Activated T-cell treated with anti-CD3 and anti-CD28 coated beads, Interleukin-2, amount 50 U/mL, for 48 hours (primary cell): ENCODE data around the gene MT1E.
A peak's percentile ranks its signal among the peaks of the same experiment; 100 is the strongest.

Experiments used
- DNase-seq, 2 experiments: peaks; one replicate each; pipeline ENCODE4 v3.0.0-alpha.2; 2020

The MT1E gene

DNA sequence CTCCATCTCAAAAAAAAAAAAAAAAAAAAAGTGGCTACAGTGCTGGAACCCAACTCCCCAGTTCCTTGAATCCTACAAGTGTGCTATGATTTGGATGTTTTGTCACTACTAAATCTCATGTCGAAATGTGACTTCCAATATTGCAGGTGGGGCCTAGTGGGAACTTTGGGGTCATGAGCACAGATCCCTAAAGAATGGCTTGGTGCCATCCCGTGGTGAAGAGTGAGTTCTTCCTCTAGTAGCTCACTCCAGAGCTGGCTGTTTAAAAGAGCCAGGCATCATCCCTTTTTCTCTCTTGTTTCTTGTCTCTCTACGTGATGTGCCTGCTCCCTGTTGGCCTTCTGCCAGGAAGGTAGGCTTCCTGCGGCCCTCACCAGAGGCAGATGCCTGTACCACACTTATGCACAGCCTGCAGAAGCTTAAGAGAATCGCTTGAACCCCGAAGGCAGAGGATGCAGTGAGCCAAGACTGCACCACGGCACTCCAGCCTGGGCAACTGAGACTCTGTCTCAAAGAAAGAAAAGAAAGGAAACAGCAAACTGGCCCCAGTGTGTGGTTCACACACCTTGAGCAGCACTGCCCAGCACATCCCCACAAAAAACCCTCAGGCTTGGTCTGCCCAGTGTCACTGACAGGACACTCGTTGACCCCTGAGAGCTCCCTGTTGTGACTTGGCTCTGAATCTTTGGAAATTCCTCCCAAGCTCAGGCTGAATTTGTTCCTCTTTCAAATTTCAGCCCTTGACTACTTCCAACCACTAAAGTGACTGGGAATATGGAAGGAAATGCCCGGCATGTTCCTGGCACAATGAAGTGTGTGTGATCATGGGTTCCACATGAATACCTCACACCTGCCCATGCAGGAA lies 3.1 kb downstream of the MT1E start:
- DNase-seq, result no peak

DNA sequence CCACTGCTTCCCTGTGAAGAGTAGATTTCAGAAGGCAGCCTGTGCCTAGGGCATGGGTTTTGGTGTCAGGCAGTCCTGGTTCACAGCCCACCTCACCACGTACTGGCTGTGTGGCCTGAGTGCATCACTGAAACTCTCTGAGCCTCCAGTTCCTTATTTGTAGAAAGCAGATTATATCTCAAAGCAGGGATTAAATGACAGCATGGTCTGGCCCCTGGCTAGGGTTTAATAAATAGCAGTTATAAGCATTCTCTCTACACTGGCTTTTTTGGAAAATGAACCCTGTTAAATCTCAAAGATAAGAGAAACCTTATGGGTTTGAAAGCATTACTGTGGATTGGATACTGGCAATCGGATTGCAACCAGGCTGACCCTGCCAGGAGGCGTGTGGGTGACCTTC lies 4.0 kb downstream of the MT1E start:
- no peak for DNase-seq

DNA sequence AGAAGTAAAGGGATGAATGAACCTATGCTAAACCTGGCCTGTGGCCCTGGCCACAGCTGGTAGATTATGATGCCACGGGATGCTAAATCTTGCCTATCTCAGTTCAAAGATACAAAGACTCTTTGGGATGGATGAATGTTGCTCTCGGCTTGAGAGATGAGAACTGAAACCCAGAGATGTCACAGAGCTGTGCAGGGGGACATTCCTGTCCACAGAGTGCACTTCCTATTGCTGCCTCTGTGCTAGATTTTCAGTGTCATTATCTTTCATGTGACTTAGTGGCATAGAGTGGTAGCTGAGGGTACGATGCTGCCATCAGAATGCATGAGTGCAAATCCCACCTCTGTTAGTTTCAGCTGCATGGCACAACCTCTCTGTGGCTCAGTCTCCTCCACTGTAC lies 4.6 kb downstream of the MT1E start:
- no peak for DNase-seq

DNA sequence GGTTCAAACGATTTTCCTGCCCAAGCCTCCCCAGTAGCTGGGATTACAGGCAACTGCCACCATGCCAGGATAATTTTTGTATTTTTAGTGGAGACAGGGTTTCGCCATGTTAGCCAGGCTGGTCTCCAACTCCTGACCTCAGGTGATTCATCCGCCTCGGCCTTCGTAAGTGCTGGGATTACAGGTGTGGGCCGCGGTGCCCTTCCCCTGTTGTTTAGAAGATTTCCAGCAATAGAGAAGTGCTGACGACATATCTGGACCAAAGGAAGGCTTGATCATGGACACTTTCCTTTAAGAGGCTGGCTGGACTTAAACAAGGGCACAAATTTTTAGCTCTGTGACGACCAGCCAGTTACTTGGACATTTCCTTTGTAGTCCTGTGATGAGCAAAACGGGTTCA lies 5.6 kb downstream of the MT1E start:
- no peak for DNase-seq

DNA sequence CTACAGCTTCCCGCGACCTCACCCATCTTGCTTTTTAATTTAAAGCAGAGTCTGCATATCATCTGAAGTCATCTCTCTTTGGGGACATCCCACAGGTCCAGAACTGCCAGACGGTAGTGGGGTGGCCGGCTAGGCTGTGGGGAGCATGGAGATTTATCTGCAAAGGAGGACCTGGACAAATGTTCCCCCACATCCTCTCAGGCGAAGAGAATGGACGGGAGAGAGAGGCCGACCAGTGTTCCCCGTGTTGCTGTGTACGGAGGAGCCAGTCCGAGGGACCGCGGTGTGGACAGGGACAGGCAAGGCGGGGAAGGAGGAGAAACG lies 6.2 kb downstream of the MT1E start:
- DNase-seq, result no peak

DNA sequence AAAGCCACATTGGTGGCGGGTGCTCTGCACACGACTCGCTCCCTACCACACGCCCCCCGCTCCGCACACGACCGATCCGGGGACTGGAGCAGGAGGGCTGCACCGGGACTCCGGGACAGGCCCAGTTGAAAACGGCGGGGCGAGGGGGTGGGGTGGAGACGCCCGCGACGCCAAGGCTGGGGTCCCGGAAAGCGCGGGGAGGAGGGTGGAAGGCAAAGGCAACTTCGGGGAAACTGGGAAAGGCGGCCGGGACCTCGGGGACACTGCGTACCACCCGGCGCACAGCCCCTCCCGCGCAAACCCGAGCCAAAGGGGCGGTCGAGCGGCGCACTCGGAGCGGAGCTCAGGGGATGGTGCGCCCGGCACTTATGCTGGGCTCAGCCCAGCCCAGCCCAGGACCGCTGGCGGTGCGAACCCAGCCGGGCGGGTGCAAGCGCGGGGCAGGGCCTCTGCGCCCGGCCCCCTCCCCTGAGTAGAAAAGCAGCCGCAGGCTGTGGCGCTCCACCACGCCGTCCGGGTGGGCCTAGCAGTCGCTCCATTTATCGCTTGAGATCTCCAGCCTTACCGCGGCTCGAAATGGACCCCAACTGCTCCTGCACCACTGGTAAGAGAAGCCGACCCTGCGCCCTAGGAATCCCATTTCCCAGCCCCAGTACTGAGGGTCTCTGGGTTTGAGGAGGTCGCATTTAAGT lies 6.7 kb downstream of the MT1E start, which contains the start of gene MT1M:
Gene MT1M (plus strand): TSS at position 504 of the 692 bp plus-strand sequence. CDS start 73 bp downstream, at position 577.
- no peak for DNase-seq

DNA sequence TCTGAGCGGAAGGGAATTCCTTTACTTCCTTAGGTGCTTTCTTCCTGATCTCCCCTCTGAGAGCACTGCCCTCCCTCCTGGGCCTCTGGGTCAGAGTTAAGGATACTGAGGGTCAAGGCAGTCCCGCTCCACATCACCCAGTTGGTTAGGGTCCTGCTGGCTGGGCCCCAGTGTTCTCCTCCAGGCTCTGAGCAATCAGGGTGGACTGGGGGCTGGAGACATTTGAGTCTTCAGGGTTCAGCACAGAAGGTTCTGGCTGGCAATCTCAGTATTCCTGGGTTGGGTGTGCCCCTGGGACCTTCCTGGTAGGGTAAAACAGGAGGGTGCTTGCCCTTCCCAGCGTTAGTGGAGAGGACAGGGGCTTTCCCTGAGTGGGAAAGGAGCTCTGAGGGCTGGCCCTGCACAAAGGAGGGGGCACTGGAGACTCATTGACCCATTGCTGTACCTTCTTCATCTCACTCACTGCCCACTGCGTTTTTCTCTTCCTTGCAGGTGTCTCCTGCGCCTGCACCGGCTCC lies 7.3 kb downstream of the MT1E start:
- DNase-seq, result no peak

DNA sequence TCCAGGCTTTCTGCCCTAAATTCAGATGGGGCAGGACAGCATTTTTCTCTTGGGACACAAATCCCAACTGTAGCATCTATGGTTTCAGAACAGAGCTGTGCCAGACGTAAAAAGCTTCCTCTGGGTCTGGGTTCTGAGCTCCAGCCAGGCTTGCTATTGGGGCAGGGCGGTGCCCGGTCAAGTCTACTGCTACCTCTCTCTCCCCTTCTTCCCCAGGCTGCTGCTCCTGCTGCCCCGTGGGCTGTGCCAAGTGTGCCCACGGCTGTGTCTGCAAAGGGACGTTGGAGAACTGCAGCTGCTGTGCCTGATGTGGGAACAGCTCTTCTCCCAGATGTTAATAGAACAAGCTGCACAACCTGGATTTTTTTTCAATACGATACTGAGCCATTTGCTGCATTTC lies 8.0 kb downstream of the MT1E start:
- no peak for DNase-seq

DNA sequence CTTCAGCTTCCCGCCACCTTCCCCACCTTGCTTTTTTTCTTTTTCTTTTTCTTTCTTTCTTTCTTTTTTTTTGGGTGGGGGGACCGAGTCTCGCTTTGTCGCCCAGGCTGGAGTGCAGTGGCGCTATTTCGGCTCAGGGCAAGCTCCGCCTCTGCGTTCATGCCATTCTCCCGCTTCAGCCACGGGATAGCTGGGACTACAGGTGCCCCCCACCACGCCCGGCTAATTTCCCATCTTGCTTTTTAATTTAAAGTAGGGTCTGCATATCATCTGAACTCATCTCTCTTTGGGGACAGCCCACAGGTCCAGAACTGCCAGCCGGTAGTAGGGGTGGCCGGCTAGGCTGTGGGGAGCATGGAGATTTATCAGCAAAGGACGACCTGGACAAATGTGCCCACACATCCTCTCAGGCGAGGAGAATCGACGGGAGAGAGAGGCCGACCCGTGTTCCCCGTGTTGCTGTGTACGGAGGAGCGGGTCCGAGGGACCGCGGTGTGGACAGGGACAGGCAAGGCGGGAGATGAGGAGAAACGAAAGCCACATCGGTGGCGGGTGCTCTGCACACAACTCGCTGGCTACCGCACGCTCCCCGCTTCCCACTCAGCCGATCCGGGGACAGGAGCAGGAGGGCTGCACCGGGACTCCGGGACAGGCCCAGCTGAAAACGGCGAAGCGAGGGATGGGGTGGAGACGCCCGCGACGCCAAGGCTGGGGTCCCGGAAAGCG lies 9.3 kb downstream of the MT1E start:
- no peak for DNase-seq

DNA sequence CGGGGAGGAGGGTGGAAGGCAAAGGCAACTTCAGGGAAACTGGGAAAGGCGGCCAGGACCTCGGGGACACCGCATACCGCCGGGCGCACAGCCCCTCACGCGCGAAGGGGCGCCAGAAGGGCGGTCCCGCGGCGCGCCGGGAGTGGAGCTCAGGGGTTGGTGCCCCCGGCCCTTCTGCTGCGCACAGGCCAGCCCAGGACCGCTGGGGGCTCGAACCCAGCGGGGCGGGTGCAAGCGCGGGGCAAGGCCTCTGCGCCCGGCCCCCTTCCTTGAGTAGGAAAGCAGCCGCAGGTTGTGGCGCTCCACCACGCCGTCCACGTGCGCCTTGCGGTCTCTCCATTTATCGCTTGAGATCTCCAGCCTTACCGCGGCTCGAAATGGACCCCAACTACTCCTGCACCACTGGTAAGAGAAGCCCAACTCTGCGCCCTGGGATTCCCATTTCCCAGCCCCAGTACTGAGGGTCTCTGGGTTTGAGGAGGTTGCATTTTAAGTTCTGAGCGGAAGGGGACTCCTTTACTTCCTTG lies 9.9 kb downstream of the MT1E start:
- DNase-seq, result no peak

DNA sequence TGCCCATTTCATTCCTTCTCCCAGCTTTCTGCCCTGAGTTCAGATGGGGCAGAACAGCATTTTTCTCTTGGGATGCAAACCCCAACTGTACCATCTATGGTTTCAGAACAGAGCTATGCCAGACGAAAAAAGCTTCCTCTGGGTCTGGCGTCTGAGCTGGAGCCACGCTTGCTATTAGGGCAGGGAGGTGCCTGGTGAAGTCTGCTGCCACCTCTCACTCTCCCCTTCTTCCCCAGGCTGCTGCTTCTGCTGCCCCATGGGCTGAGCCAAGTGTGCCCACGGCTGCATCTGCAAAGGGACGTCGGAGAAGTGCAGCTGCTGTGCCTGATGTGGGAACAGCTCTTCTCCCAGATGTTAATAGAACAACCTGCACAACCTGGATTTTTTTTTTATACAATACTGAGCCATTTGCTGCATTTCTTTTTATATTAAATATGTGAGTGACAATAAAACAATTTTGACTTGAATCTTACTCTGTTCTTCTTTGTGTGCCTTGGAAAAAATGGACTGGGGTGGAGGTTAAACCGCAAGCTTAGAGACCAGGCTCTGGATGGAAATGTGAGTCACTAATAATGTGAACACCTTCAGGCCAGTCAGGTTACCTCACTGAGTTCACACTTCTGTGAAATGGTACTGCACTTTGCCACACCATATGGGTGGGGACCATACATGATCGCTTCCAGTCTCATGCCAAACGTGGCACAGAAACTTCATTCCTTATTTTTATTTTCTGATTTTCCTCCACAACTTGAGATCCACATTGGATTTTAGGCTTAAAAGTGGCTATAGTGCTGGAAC lies 11.2 kb downstream of the MT1E start:
- DNase-seq, result no peak

DNA sequence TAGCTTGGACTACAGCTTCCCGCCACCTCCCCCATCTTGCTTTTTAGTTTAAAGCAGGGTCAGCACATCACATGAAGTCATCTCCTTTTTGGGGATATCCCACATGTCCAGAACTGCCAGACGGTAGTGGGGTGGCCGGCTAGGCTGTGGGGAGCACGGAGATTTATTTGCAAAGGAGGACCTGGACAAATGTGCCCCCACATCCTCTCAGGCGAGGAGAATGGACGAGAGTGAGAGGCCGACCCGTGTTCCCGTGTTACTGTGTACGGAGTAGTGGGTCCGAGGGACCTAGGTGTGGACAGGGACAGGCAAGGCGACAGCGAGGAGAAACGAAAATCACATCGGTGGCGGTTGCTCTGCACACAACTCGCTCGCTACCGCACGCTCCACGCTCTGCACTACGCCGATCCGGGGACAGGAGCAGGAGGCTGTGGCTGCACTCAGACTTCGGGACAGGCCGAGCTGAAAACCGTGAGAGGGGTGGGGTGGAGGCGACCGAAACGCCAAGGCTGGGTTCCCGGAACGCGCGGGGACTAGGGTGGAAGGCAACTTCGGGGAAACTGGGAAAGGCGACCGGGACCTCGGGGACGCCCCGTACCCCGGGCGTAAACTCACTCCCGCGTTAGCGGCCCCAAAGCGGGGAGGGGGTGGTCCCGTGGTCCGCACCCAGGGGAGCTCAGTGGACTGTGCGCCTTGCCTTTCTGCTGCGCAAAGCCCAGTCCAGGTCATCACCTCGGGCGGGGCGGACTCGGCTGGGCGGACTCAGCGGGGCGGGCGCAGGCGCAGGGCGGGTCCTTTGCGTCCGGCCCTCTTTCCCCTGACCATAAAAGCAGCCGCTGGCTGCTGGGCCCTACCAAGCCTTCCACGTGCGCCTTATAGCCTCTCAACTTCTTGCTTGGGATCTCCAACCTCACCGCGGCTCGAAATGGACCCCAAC lies 12.5 kb downstream of the MT1E start, which contains the start of gene MT1A:
Gene MT1A (plus strand): TSS at position 853 of the 937 bp plus-strand sequence. CDS start 73 bp downstream, at position 926.
- peak; percentile 40 to 45 for DNase-seq

DNA sequence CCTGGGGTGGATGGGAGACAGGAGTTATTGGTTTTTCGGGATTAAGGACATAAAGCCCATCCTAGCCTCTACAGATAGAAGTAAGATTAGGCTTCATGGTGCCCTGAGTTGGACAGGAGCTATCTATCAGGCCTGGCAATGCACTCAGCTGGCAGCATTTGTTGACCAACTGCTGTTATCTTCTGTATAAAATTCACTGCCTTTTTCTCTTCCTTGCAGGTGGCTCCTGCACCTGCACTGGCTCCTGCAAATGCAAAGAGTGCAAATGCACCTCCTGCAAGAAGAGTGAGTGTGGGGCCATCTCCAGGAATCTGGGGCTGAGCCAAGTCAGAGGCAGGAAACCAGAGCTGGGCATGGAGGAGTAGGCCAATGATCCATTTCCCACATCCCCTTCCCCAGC lies 13.5 kb downstream of the MT1E start:
- DNase-seq, result no peak

DNA sequence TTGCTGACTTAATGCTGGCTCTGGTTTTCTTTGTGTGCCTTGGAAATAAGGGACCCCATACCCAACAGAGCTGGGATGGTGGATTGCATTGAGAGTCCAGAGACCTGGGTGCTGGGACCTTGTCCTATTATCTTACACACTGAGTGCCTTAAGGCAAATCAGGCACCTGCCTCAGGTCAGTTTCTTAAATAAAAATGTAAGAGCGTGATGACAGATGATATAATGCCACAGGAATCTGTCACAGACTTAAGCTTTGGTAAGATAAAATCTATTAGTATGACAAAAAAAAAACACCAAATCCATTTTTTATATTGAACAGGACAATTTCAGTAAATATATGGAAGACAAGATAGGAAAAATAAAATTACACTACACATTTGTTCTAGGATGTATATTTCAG lies 14.5 kb downstream of the MT1E start:
- no peak for DNase-seq

DNA sequence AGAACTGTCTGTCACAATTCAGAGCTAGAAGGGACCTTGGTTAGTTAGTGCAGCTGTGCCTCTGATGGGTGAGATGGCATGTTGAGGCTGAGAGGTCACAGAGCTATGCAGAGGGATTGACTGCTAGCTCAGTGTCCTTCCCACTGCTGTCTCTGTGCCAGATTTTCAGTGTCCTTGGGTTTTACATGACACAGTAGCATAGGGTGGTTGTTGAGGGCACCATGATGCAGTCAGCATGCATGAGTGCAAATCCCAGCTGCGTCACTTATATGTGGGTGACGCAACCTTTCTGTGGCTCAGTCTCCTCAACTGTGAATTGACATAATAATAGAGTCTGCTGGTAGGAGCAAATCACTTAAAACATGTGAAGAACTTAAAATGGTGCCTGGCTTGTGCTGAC lies 15.6 kb downstream of the MT1E start:
- no peak for DNase-seq

DNA sequence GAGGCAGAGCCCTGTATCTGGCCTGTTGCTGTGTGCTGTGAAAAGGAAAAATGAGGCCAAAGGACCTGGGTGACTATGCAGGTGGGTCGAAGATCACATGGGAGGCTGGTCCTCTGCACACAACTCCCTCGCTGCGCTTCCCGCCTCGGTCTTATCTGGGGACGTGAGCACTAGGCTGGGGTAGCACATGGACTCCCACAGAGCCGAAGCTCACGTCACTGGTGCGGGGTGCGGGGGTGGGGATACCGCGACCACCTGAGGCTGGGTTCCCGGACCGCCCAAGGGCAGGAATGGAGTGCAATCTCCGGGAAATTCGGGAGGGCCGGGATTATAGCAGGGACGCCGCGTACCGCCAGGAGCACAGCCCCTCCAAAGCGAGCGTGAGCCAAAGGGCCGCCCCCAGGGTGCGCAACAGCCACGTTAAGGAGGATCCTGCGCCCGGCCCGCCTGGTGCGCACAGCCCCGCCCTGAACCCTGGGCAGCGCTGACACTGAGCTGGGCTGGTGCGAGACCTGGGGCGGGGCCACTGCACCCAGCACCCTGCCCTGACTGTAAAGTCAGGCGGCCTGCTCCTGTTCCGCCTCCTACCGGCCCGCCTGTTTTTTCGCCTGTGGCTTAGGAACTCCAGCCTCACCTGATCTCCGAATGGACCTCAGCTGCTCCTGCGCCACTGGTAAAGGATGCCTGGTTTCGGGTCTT lies 17.6 kb downstream of the MT1E start:
- DNase-seq, result peak; percentile 84 to 88

DNA sequence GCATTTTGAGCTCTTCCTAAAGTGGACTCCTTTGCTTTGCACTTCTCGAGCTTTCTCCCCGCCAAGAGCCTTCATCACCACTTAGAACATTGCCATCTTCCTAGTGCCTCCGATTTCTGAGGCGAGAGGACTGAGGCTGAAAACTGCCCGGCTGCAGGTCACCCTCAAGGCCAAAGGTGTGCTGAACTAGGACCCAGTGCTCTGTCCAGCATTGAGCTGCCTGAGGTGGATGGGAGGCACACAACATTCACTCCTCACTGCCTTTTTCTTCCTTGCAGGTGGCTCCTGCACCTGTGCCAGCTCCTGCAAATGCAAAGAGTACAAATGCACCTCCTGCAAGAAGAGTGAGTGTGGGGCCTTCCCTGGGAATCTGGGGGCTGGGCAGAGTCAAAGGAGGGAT lies 18.3 kb downstream of the MT1E start:
- DNase-seq, result no peak

DNA sequence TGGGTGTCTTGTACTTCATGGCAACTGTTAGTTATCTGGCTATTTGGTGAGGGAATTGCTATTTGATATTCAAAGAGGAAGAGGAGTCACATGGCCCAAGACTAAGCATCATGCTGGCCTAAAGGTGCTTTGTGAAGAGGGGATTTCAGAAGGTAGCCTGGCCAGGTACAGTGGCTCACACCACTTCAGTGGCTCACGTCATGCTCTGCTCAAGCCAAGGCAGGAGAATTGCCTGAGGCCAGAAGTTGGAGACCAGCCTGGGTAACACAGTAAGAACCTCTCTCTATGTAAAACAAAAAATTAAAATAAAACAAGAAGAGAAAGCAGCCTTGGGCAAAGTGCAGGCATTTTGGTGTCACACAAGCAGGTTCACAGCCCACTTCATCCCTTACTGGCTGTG lies 19.7 kb downstream of the MT1E start:
- no peak for DNase-seq

DNA sequence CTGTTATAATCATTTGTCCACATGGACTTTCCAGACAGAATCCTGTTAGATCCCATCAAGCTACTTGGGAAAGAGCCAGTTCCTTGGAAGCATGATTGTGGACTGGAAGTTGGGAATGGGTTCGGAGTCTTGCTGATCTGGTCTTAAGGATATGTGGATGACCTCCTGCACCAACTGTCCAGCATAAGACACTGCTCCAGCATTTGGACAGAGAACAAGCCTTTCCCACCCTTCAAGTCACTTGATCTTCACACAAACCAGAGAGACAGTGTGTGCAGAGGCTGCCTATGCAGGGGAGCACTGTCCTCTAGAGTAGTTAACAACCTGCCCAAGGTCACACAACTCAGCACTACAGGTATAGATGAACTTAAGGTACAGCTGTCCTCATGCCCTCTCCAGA lies 20.3 kb downstream of the MT1E start:
- no peak for DNase-seq

DNA sequence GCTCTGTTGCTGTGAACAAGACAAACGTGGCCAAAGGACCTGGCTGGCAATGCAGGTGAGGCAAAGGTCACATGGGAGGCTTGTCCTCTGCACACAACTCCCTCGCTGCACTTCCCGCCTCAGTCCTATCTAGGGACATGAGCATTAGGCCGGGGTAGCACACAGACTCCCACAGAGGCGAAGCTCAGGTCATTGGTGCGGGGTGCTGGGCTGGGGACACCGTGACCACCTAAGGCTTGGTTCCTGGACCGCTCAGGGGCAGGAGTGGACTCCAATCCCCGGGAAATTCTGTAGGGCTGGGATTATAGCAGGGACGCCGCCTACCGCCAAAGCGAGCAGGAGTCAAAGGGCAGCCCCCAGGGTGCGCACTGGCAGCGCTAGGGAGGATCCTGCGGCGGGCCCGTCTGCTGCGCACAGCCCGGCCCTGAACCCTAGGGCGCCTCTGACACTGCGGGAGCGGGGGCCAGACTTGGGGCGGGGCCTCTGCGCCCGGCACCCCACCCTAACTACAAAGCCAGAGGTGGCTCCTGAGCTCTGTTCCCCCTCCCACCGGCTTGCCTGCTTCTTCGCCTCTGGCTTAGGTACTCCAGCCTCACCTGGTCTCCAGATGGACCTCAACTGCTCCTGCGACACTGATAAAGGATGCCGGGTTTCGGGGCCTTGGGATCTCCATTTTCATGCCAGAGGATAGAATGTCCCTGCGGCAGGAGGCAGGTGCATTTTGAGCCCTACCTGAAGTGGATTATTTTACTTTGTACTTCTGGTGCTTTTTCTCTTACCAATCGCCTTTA lies 22.3 kb downstream of the MT1E start:
- no peak for DNase-seq
